Caco-2 (cell line): Measurements from ENCODE around the gene BCL2L11. TPM values are rescaled to one million over a fixed set of nuclear protein-coding genes. Genes with fewer than 3 reads are reported as not detected.
A peak's percentile ranks its signal among the peaks of the same experiment; 100 is the strongest.

ENCODE experiments used
- BruUV-seq: library from RNA; stranded (reverse); fragments of 400-500 nt; replicated peaks from 2 replicates; lab custom pipeline; 2021; lab: Mats Ljungman, UMichigan
- CTCF ChIA-PET: fragments of 300-600 bp; sonication (Branson Sonifier 250); formaldehyde crosslinking; loops from one replicate; lab custom pipeline; 2022; ENCODE audit warnings: antibody characterized with exemption; lab: Charles Lee
- POLR2A ChIA-PET: fragments of 300-600 bp; sonication (Branson Sonifier 250); formaldehyde crosslinking; loops from one replicate; lab custom pipeline; 2022; ENCODE audit warnings: antibody characterized with exemption; lab: Charles Lee
- DNase-seq, 2 experiments: peaks; one replicate each; pipeline versions ENCODE4 v3.0.0 to v3.0.0-alpha.2; 2020 to 2022
- H3K27me3 ChIP-seq: replicated peaks from 2 replicates; pipeline ENCODE4 v1.6.0; 2011; ENCODE audit warnings: low read length; ENCODE audit not compliant: control insufficient read depth, insufficient read depth
- H3K36me3 ChIP-seq: 2 replicates; pipeline ENCODE4 v1.5.1; 2011; ENCODE audit warnings: low read length; ENCODE audit not compliant: control insufficient read depth, insufficient read depth
- H3K4me1 ChIP-seq: fragments of 250-450 bp; sonication (Bioruptor Pico); 2 replicates; pipeline ENCODE4 v1.5.1; 2020; ENCODE audit warnings: mild to moderate bottlenecking
- H3K4me3 ChIP-seq: 2 replicates; pipeline ENCODE4 v1.5.1; 2011; ENCODE audit warnings: low read depth, mild to moderate bottlenecking, control low read depth, low read length
- H3K9me3 ChIP-seq: fragments of 250-450 bp; sonication (Bioruptor Pico); 2 replicates; pipeline ENCODE4 v1.5.1; 2020; ENCODE audit warnings: mild to moderate bottlenecking, moderate library complexity
- H3K27ac Mint-ChIP-seq: one replicate; pipeline ENCODE4 v1.8.0; 2022; ENCODE audit warnings: mixed read lengths; ENCODE audit not compliant: unreplicated experiment
- H3K27me3 Mint-ChIP-seq: one replicate; pipeline ENCODE4 v1.8.0; 2022; ENCODE audit warnings: mixed read lengths; ENCODE audit not compliant: insufficient read depth, unreplicated experiment
- H3K36me3 Mint-ChIP-seq: one replicate; pipeline ENCODE4 v1.8.0; 2022; ENCODE audit warnings: mild to moderate bottlenecking, mixed read lengths; ENCODE audit not compliant: insufficient read depth, unreplicated experiment
- H3K4me1 Mint-ChIP-seq: one replicate; pipeline ENCODE4 v1.8.0; 2022; ENCODE audit warnings: low read depth, mixed read lengths; ENCODE audit not compliant: unreplicated experiment
- H3K4me3 Mint-ChIP-seq: one replicate; pipeline ENCODE4 v1.8.0; 2022; ENCODE audit warnings: mild to moderate bottlenecking, moderate library complexity, mixed read lengths; ENCODE audit not compliant: unreplicated experiment
- H3K9me3 Mint-ChIP-seq: one replicate; pipeline ENCODE4 v1.8.0; 2022; ENCODE audit warnings: mixed read lengths; ENCODE audit not compliant: unreplicated experiment
- intact Hi-C: fragments of 100-400 bp; cut with micrococcal nuclease; formaldehyde crosslinking; loops from one replicate; pipeline ENCODE4 v1.10.0; 2022; ENCODE audit not compliant: unreplicated experiment
- total RNA-seq: library from RNA; stranded (reverse); gene quantifications from 2 replicates; pipeline ENCODE4 v1.2.3, GENCODE V29; 2022
- TF ChIP-seq, protein P1 (sequence below), 2 experiments: fragments of 200-600 bp in 1 of 2; IDR thresholded peaks; 1 replicate in 1 of 2; 2 replicates in 1 of 2; pipeline versions ENCODE4 v1.5.1 to v1.8.0; 2011 to 2022; ENCODE audit warnings: antibody characterized with exemption in 1 of 2, control low read depth in 1 of 2, inconsistent platforms in 1 of 2, low read depth in 1 of 2, low read length in 1 of 2, mild to moderate bottlenecking in 1 of 2, moderate library complexity in 1 of 2; ENCODE audit not compliant: insufficient read depth in 1 of 2, severe bottlenecking in 1 of 2, unreplicated experiment in 1 of 2

BCL2L11 gene
- total RNA-seq, 1 experiment from 2014 or later = 28.9 TPM

DNA sequence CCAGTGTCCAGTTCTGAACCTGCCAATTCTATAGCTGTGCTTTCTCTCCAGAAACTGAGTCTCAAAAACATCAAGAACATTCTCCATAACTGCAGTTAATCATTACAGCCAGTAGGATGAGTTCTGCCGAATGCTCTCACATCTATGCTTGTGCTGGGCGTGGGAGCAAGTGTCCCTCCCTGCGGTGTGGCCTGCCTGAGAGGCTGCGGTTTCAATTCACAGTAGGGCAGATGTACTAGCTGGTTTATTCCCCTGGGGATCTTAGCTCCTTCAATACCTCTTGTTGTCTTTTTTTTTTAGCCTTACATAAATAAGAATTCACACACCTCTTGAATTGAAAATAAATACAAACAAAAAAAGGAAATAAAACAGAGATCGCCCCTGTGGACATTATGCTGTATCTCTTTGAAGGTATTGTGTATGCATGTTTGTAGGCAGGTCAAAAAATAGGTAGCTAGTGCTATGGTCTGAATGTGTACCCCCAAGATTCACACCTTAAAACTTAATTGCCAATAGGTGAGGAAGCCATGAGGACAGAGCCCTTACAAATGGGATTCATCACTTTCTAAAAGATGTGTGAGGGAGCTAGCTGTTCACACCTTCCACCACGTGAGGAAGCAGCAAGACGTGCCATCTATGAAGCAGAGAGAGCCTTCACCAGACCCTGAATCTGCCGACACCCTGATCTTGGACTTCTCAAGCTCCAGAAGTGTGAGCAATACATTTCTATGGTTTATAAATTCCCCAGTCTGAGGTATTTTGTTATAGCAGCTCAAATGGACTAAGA is 74.3 kb downstream of the BCL2L11 start:
- intact Hi-C loops = loop anchor here (5.0 kb wide), 1 partner anchor 73 kb away; the partner anchor contains the start of gene BCL2L11
- H3K27me3 Mint-ChIP-seq = no peaks in the 10 kb centered on the region
- peak in 1 of 2 experiments; percentile 34 for DNase-seq
- Histone ChIP-seq H3K4me1 (peaks cover 24% of the 10 kb centered on the region), H3K27me3 (no peaks in the 10 kb centered on the region), H3K9me3 (no peaks in the 10 kb centered on the region), H3K4me3 (no peak overlapping the region), H3K36me3 (no peaks in the 10 kb centered on the region)
- CTCF ChIA-PET = interaction anchor here (2.0 kb wide), 1 partner anchor 9 kb away, joined by 8 read pairs; no protein-coding TSS in a partner anchor
- TF ChIP-seq, protein P1, sequence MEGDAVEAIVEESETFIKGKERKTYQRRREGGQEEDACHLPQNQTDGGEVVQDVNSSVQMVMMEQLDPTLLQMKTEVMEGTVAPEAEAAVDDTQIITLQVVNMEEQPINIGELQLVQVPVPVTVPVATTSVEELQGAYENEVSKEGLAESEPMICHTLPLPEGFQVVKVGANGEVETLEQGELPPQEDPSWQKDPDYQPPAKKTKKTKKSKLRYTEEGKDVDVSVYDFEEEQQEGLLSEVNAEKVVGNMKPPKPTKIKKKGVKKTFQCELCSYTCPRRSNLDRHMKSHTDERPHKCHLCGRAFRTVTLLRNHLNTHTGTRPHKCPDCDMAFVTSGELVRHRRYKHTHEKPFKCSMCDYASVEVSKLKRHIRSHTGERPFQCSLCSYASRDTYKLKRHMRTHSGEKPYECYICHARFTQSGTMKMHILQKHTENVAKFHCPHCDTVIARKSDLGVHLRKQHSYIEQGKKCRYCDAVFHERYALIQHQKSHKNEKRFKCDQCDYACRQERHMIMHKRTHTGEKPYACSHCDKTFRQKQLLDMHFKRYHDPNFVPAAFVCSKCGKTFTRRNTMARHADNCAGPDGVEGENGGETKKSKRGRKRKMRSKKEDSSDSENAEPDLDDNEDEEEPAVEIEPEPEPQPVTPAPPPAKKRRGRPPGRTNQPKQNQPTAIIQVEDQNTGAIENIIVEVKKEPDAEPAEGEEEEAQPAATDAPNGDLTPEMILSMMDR (IDR thresholded peaks at IDR 0.05; ENCODE audit: insufficient read depth in 1 of 2, low read depth in 1 of 2, low read length in 1 of 2, severe bottlenecking in 1 of 2, unreplicated experiment in 1 of 2) = peak in 1 of 2 experiments; percentile 32
- H3K4me3 Mint-ChIP-seq = no peak overlapping the region
- no TSS peak for BruUV-seq
- H3K36me3 Mint-ChIP-seq = no peaks in the 10 kb centered on the region
- H3K27ac Mint-ChIP-seq = no peak overlapping the region
- peaks cover 14% of the 10 kb centered on the region for H3K4me1 Mint-ChIP-seq
- H3K9me3 Mint-ChIP-seq = no peaks in the 10 kb centered on the region
- POLR2A ChIA-PET = interaction anchor here (0.6 kb wide), 1 partner anchor 226 kb away, joined by 4 read pairs; no protein-coding TSS in a partner anchor

DNA sequence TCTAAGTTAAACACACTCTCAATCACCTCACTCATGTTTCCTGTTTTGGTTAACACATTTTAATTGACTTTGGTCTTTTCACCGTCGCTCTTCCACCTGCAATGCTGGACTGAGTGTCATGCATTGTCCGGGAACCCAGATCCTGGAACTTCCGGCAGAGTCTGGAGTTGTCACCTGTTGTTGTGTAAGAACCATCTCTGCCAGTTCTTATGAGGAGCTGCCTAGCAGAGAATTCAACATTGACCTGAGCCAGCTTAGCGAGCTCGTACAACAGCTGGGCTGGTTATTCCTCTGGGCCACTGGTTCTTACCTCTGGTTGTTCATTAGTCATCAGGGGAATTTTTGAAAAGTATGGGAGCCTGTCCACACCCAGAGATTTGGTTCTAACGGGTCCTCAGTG is 75.7 kb downstream of the BCL2L11 start:
- BruUV-seq = no TSS peak
- TF ChIP-seq, protein P1 (IDR thresholded peaks at IDR 0.05; ENCODE audit: insufficient read depth in 1 of 2, low read depth in 1 of 2, low read length in 1 of 2, severe bottlenecking in 1 of 2, unreplicated experiment in 1 of 2) = no peak
- peaks cover 14% of the 10 kb centered on the region for H3K4me1 Mint-ChIP-seq
- H3K4me1 ChIP-seq = peaks cover 18% of the 10 kb centered on the region
- no peak for DNase-seq
- no peaks in the 10 kb centered on the region for H3K9me3 ChIP-seq
- no peak overlapping the region for H3K27ac Mint-ChIP-seq
- POLR2A ChIA-PET = no interaction called here
- H3K27me3 Mint-ChIP-seq = no peaks in the 10 kb centered on the region
- no peaks in the 10 kb centered on the region for H3K36me3 ChIP-seq
- intact Hi-C loops = no loop called here
- H3K4me3 ChIP-seq = no peak overlapping the region
- no peaks in the 10 kb centered on the region for H3K27me3 ChIP-seq
- no peaks in the 10 kb centered on the region for H3K36me3 Mint-ChIP-seq
- no peaks in the 10 kb centered on the region for H3K9me3 Mint-ChIP-seq
- H3K4me3 Mint-ChIP-seq = no peak overlapping the region
- CTCF ChIA-PET = no interaction called here

DNA sequence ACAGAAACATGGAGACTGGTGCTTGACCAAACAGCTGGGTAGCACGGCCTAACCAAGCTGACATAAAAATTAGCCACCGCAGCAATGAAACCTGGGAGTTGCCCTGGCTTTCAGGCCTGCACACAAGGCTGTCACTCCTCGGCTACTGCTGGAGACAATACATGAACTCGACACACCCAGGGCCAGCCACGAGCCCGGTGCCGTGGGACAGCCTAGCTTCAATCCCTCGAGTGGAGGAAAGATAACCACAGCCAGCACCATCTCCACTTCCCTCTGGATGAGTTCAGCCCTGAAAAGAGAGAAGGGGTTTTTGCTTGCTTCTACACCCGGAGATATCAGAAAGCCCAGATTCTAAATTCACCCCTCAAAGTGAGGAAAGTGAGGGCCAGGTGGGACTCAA is 78.0 kb downstream of the BCL2L11 start:
- Mint-ChIP-seq H3K27ac (no peak overlapping the region), H3K4me1 (peaks cover 6% of the 10 kb centered on the region), H3K9me3 (no peaks in the 10 kb centered on the region), H3K27me3 (no peaks in the 10 kb centered on the region), H3K4me3 (no peak overlapping the region), H3K36me3 (no peaks in the 10 kb centered on the region)
- no peak for DNase-seq
- peaks cover 9% of the 10 kb centered on the region; the same call in 1 of the 2 replicates for H3K4me1 ChIP-seq
- no peak overlapping the region for H3K4me3 ChIP-seq
- ChIA-PET CTCF (no interaction called here), POLR2A (no interaction called here)
- H3K9me3 ChIP-seq = no peaks in the 10 kb centered on the region
- no peaks in the 10 kb centered on the region for H3K36me3 ChIP-seq
- no TSS peak for BruUV-seq
- no peaks in the 10 kb centered on the region for H3K27me3 ChIP-seq
- TF ChIP-seq, protein P1 (IDR thresholded peaks at IDR 0.05; ENCODE audit: insufficient read depth in 1 of 2, low read depth in 1 of 2, low read length in 1 of 2, severe bottlenecking in 1 of 2, unreplicated experiment in 1 of 2) = no peak
- intact Hi-C loops = no loop called here
